AG10803 (cell line): Measurements from ENCODE around the gene IST1.

Source experiments
- DNase-seq: peaks from one replicate; pipeline ENCODE4 v3.0.0; 2010; ENCODE audit warnings: low read depth
- H3K4me3 ChIP-seq: 2 replicates; pipeline ENCODE4 v1.5.1; 2011; ENCODE audit warnings: mild to moderate bottlenecking, low read length, control low read depth
- TF ChIP-seq, protein P1 (sequence below): conservative IDR thresholded peaks from 2 replicates; pipeline ENCODE4 v1.5.1; 2011; ENCODE audit warnings: mild to moderate bottlenecking, low read length, control low read depth, inconsistent platforms

The IST1 gene

DNA sequence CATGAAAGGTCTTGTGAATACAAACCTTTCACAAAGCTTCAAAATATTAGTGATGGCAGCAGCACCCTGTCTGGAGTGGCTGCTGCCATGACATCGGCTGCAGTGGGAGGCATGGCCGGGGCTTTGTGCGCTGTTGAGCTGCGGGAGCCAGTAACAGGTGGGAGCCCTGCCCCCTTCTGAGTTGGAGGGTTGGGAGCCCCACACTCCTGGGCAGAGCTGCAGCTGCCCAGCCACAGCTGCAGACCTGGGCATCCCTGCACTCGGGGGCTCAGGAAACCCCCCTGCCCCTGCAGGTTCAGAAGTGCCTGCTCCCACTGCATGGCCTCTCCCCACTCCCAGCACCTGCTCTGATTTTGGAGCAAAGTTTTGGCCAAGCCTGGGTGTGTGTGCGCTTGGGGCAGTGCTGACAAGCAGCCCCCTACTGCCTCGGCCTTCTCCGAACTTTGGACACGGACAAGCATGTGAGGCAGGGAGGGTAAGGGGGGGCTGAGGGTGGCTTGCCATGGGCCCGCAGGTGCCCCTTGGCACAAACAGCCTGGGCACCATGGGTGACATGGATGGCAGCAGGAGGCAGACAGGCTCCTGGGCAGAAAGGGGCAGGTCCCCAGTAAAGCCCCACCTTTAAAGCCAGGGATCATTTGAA is 42.7 kb downstream of the IST1 start:
- TF ChIP-seq, protein P1, sequence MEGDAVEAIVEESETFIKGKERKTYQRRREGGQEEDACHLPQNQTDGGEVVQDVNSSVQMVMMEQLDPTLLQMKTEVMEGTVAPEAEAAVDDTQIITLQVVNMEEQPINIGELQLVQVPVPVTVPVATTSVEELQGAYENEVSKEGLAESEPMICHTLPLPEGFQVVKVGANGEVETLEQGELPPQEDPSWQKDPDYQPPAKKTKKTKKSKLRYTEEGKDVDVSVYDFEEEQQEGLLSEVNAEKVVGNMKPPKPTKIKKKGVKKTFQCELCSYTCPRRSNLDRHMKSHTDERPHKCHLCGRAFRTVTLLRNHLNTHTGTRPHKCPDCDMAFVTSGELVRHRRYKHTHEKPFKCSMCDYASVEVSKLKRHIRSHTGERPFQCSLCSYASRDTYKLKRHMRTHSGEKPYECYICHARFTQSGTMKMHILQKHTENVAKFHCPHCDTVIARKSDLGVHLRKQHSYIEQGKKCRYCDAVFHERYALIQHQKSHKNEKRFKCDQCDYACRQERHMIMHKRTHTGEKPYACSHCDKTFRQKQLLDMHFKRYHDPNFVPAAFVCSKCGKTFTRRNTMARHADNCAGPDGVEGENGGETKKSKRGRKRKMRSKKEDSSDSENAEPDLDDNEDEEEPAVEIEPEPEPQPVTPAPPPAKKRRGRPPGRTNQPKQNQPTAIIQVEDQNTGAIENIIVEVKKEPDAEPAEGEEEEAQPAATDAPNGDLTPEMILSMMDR = no peak
- DNase-seq = no peak
- no peak overlapping the region for H3K4me3 ChIP-seq

DNA sequence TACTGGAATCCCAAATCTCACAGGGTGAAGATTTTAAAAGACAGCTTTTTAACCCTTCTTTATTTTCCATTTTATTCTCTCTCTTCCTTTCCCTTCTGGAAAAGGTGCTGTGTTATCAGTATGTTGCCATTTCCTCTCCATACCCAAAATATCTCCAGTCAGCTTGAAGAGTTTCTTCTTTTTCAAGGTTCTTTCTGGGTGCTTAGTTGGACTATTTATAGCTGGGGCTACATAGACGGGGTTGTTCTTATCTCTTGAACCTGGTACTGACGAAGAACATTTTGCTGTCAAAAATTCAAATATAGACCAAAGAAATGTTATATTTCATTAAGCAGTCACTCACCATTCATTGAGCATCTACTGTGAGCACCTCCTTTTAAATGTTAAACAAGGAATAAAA is 48.6 kb downstream of the IST1 start:
- no peak for DNase-seq
- TF ChIP-seq, protein P1 = no peak
- no peak overlapping the region for H3K4me3 ChIP-seq

DNA sequence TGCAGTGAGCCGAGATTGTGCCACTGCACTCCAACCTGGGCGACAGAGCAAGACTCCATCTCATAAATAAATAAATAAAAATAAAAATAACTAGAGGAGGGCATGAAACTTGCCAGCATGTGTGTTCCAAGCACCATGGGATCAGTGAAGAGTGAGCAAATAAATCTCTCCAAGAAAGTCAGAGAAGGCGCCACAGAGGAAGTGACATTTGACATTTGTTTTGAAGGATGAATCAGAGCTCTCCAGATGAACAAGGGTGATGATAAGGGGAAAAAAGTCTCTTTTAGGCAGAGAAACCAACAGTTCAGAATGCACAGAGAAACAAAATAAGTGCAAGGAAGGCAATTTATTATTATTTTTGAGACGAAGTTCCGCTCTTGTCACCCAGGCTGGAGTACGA is 50.3 kb downstream of the IST1 start:
- TF ChIP-seq, protein P1 = no peak
- DNase-seq = no peak
- no peak overlapping the region for H3K4me3 ChIP-seq

DNA sequence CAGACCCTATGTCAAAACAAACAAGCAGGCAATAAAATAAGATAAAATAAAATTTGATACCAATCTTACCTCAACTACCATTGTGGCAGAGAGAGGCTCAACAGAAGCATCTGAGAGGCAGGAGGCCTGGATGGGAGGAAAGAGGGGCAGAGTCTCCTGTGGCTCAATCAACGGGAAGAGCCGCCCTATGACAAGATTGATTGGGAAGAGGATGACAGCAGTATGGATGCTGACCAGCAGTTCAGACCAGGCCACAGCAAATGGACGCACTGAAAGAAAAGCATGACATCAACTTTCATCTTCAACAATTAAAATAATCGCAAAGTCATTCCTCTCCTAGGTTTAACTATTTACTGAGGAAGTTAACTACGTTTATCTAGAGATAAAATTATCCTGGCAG is 57.5 kb downstream of the IST1 start:
- H3K4me3 ChIP-seq = no peak overlapping the region
- no peak for DNase-seq
- TF ChIP-seq, protein P1 = no peak

DNA sequence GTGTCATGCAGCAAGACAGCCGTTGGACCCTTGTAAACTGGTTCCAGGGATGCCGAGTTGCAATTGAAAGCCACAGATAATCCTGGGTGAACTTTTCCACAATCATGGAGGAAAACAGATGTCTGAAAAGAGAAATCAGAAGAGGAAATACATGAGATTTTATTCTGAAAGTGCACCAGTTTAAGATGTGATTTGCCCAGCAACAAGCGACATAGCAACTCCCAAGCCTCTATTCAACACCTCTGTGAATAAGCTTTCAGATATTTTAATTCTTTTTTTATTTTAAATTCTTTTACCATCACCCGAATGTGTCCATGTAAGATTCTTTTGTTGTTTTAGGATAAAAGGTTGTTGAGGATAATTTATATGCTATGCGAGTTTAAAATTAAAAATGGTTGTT is 58.8 kb downstream of the IST1 start:
- TF ChIP-seq, protein P1 = no peak
- H3K4me3 ChIP-seq = no peak overlapping the region
- no peak for DNase-seq

DNA sequence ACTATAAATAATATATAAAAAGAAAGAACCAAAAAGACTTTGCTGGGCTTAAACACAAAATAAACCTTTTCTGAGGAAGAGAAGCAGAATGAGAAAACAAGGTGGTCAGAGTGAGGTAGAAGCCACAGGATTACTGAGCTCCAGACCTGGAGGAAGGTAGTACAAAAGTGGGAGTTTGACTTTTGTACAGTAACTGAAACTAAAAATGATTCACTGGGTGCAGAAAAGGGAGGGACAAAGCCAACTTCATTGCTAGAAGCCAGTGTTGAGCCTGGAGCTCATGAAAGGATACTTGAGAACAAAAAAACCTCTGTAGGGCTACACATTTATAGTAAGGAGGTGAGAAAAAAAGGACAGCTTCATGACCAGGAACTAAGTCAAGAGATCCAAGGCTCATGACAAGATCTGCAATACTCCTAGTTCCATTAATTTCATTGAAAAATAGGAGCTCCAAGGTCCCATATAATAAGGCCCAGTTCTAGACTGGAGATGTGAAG is 59.4 kb downstream of the IST1 start:
- TF ChIP-seq, protein P1 = no peak
- DNase-seq = no peak
- no peak overlapping the region for H3K4me3 ChIP-seq

DNA sequence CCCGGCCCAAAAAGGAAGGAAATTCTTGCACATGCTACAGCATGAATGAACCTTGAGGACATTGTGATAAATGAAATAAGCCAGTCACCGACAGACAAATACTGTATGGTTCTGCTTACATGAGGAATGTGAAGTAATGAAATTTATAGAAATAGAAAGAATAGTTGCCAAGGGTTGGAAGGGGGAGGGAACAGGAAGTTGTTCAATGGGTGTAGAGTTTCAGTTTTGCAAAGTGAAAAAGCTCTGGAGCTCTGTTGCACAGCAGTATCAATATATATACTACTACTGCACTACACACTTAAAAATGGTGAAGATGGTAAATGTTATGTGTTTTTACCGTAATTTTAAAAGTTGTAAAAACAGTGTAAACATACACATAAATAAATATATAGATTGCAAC is 61.2 kb downstream of the IST1 start:
- no peak for DNase-seq
- no peak overlapping the region for H3K4me3 ChIP-seq
- TF ChIP-seq, protein P1 = no peak
